Stimulated activated naive B cell treated with anti-CD40 and anti-IgM and Interleukin-4, amounts not matched to agents 10 μg/mL and 1 μg/mL and 100 μg/mL, for 72 hours (primary cell): Measurements from ENCODE around the gene TRPM7.
A peak's percentile ranks its signal among the peaks of the same experiment; 100 is the strongest.
"Not testable (repeated sequence)": the region's sequence is repeated elsewhere in the genome, so short reads cannot be mapped to it uniquely, and the experiment has no call there.

ENCODE experiments used
- ATAC-seq, 2 donors: fragments of 150-1000 bp; cut with Tn5 transposase; replicated peaks; 2 replicates each; pipeline ENCODE4 v1.10.0; 2021; ENCODE audit warnings: moderate library complexity in 1 of 2
- DNase-seq: peaks from one replicate; pipeline ENCODE4 v3.0.0; 2021
- H3K27ac Mint-ChIP-seq: one replicate; pipeline ENCODE4 v1.8.0; 2022; ENCODE audit warnings: mild to moderate bottlenecking, mixed read lengths
- H3K27me3 Mint-ChIP-seq, 2 donors: one replicate each; pipeline ENCODE4 v1.8.0; 2022; ENCODE audit warnings: mixed read lengths in 2 of 2
- H3K36me3 Mint-ChIP-seq, 2 donors: one replicate each; pipeline ENCODE4 v1.8.0; 2022; ENCODE audit warnings: mixed read lengths in 2 of 2, mild to moderate bottlenecking in 1 of 2
- H3K4me1 Mint-ChIP-seq, 2 donors: one replicate each; pipeline ENCODE4 v1.8.0; 2022; ENCODE audit warnings: mixed read lengths in 2 of 2, mild to moderate bottlenecking in 1 of 2
- H3K4me3 Mint-ChIP-seq, 2 donors: one replicate each; pipeline ENCODE4 v1.8.0; 2022; ENCODE audit warnings: mild to moderate bottlenecking in 2 of 2, mixed read lengths in 2 of 2, moderate library complexity in 1 of 2
- H3K9me3 Mint-ChIP-seq, 2 donors: one replicate each; pipeline ENCODE4 v1.8.0; 2022; ENCODE audit warnings: mixed read lengths in 2 of 2, mild to moderate bottlenecking in 1 of 2

Gene TRPM7

GRCh38 chr15:50686469-50687301 is at the start of gene TRPM7:
TSS of gene TRPM7 (minus strand) at chr15:50686797. CDS start at chr15:50686533, 264 bp downstream.
- ATAC-seq (peak; percentile 88 to 90), DNase-seq (peak; percentile 89)
- peaks cover 31 to 36% of the 10 kb centered on the region in 2 donors for H3K36me3 Mint-ChIP-seq
- H3K9me3 Mint-ChIP-seq = no peaks in the 10 kb centered on the region
- H3K27ac Mint-ChIP-seq = peak within 1 kb of the TSS; percentile 100
- H3K4me1 Mint-ChIP-seq = peaks cover 20 to 54% of the 10 kb centered on the region in 2 donors
- peak within 1 kb of the TSS; percentile 99 to 100 for H3K4me3 Mint-ChIP-seq
- no peaks in the 10 kb centered on the region for H3K27me3 Mint-ChIP-seq

- ATAC-seq (no peak), DNase-seq (no peak)
- Mint-ChIP-seq H3K4me3 (no peak overlapping the region), H3K4me1 (no peaks in the 10 kb centered on the region), H3K27ac (peak overlapping the region; percentile 25), H3K36me3 (peaks cover 21 to 26% of the 10 kb centered on the region in 2 donors), H3K9me3 (no peaks in the 10 kb centered on the region), H3K27me3 (no peaks in the 10 kb centered on the region)
These were observed 48.6 kb upstream of the TRPM7 start for GRCh38 chr15:50735156-50735555.

- Mint-ChIP-seq H3K4me3 (no peak overlapping the region), H3K9me3 (no peaks in the 10 kb centered on the region), H3K27ac (no peak overlapping the region), H3K4me1 (no peaks in the 10 kb centered on the region), H3K36me3 (peaks cover 22 to 32% of the 10 kb centered on the region in 2 donors), H3K27me3 (no peaks in the 10 kb centered on the region)
- ATAC-seq = no peak
- no peak for DNase-seq
These were observed 39.7 kb upstream of the TRPM7 start for GRCh38 chr15:50726315-50726714.

- Mint-ChIP-seq H3K27me3 (no peaks in the 10 kb centered on the region), H3K9me3 (no peaks in the 10 kb centered on the region), H3K36me3 (peaks cover 23 to 26% of the 10 kb centered on the region in 2 donors), H3K4me3 (no peak overlapping the region), H3K4me1 (no peaks in the 10 kb centered on the region), H3K27ac (no peak overlapping the region)
- ATAC-seq = no peak
- no peak for DNase-seq
These were observed 32.1 kb upstream of the TRPM7 start for GRCh38 chr15:50718700-50719125.

- ATAC-seq (no peak), DNase-seq (no peak)
- no peaks in the 10 kb centered on the region for H3K27me3 Mint-ChIP-seq
- H3K36me3 Mint-ChIP-seq = peaks cover 6 to 15% of the 10 kb centered on the region in 2 donors
- no peaks in the 10 kb centered on the region for H3K9me3 Mint-ChIP-seq
- H3K27ac Mint-ChIP-seq = no peak overlapping the region
- H3K4me3 Mint-ChIP-seq = no peak overlapping the region
- no peaks in the 10 kb centered on the region for H3K4me1 Mint-ChIP-seq
These were observed 25.4 kb upstream of the TRPM7 start for GRCh38 chr15:50712018-50712417.

GRCh38 chr15:50710585-50710984 is 24.0 kb upstream of the TRPM7 start:
- Mint-ChIP-seq H3K36me3 (peaks cover 3 to 10% of the 10 kb centered on the region in 2 donors), H3K27ac (no peak overlapping the region), H3K4me1 (no peaks in the 10 kb centered on the region), H3K4me3 (no peak overlapping the region), H3K27me3 (no peaks in the 10 kb centered on the region), H3K9me3 (no peaks in the 10 kb centered on the region)
- ATAC-seq (no peak), DNase-seq (no peak)

GRCh38 chr15:50707878-50708427 is 21.4 kb upstream of the TRPM7 start:
- no peak for DNase-seq
- Mint-ChIP-seq H3K27ac (no peak overlapping the region), H3K4me1 (no peaks in the 10 kb centered on the region), H3K9me3 (no peaks in the 10 kb centered on the region), H3K36me3 (peaks cover 3 to 6% of the 10 kb centered on the region in 2 donors), H3K27me3 (no peaks in the 10 kb centered on the region), H3K4me3 (no peak overlapping the region)
- no peak for ATAC-seq

GRCh38 chr15:50702762-50703334 is 16.3 kb upstream of the TRPM7 start:
- Mint-ChIP-seq H3K27me3 (no peaks in the 10 kb centered on the region), H3K9me3 (no peaks in the 10 kb centered on the region), H3K4me3 (no peak overlapping the region), H3K27ac (no peak overlapping the region), H3K4me1 (no peaks in the 10 kb centered on the region), H3K36me3 (peaks cover 6 to 11% of the 10 kb centered on the region in 2 donors)
- DNase-seq (no peak), ATAC-seq (no peak)

GRCh38 chr15:50698101-50698500 is 11.5 kb upstream of the TRPM7 start:
- no peak overlapping the region for H3K27ac Mint-ChIP-seq
- no peaks in the 10 kb centered on the region for H3K4me1 Mint-ChIP-seq
- DNase-seq (no peak), ATAC-seq (no peak)
- no peaks in the 10 kb centered on the region for H3K27me3 Mint-ChIP-seq
- H3K9me3 Mint-ChIP-seq = no peaks in the 10 kb centered on the region
- H3K36me3 Mint-ChIP-seq = peaks cover 8 to 9% of the 10 kb centered on the region in 2 donors
- H3K4me3 Mint-ChIP-seq = no peak overlapping the region

GRCh38 chr15:50697109-50697797 is 10.7 kb upstream of the TRPM7 start:
- H3K36me3 Mint-ChIP-seq = peaks cover 8 to 9% of the 10 kb centered on the region in 2 donors
- no peaks in the 10 kb centered on the region for H3K27me3 Mint-ChIP-seq
- H3K27ac Mint-ChIP-seq = no peak overlapping the region
- H3K4me3 Mint-ChIP-seq = no peak overlapping the region
- ATAC-seq (no peak), DNase-seq (no peak)
- no peaks in the 10 kb centered on the region for H3K4me1 Mint-ChIP-seq
- no peaks in the 10 kb centered on the region for H3K9me3 Mint-ChIP-seq

- H3K9me3 Mint-ChIP-seq, H3K4me1 Mint-ChIP-seq, H3K36me3 Mint-ChIP-seq, H3K4me3 Mint-ChIP-seq, H3K27ac Mint-ChIP-seq, H3K27me3 Mint-ChIP-seq, ATAC-seq, DNase-seq: not testable (repeated sequence)
These were observed 8.1 kb upstream of the TRPM7 start for GRCh38 chr15:50694634-50695165.

GRCh38 chr15:50687302-50687902 is 805 bp upstream of the TRPM7 start:
- Mint-ChIP-seq H3K4me3 (peak overlapping the region; percentile 99 to 100), H3K4me1 (peaks cover 18 to 49% of the 10 kb centered on the region in 2 donors), H3K27me3 (no peaks in the 10 kb centered on the region), H3K27ac (peak overlapping the region; percentile 100), H3K36me3 (peaks cover 28 to 31% of the 10 kb centered on the region in 2 donors), H3K9me3 (no peaks in the 10 kb centered on the region)
- peak in 1 of 2 donors; percentile 5 for ATAC-seq
- no peak for DNase-seq

GRCh38 chr15:50685976-50686468 is 575 bp downstream of the TRPM7 start:
- H3K4me1 Mint-ChIP-seq = peaks cover 26 to 60% of the 10 kb centered on the region in 2 donors
- peak overlapping the region; percentile 100 for H3K27ac Mint-ChIP-seq
- DNase-seq (peak; percentile 67), ATAC-seq (peak; percentile 75)
- H3K27me3 Mint-ChIP-seq = no peaks in the 10 kb centered on the region
- no peaks in the 10 kb centered on the region for H3K9me3 Mint-ChIP-seq
- H3K4me3 Mint-ChIP-seq = peak overlapping the region; percentile 99 to 100
- H3K36me3 Mint-ChIP-seq = peaks cover 37 to 43% of the 10 kb centered on the region in 2 donors
